ENCODE data around the gene UBQLN3.

The UBQLN3 gene

DNA sequence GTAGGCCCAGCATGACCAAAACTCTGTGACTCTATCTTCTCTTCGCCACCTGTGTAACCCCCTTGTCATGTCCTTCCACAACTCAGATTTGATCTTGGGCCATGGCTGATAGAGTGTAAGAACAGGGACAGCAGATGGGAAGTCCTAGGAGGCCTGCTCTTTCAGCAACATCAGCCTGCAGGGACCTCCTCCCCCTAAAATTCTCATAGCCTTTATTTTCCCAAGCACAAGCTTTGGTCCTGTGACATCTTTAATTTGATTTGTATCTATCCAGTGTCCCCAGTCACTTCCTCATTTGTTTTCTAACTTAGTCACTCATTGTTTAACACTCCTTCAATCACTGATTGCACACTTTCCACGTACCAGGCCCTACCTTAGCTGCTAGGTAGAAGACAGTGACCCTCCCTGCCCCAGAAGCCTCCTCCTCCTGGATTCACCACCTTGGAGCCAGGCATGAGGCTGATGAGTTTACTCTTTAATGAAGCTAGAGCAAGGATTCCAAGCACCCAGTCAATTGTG, 5.3 kb downstream of the UBQLN3 start:
- no peak for DNase-seq

DNA sequence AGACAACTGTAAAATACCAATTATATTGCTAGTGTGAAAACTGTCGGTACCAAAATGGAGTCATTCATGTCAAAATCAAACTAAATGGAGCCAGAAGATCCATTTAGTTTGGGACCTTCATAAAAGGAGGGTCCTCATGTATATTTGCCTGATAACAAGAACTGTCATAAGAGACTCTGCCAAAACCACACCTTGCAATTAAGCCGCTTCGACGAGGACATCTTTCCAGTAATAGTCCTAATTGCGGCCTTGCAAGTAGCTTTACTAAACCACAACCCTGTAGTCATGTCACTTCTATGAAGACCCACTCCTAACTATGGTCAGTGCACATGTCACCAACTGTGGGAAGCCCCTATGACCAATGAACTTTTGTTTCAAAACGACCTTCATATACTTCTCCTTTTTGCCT, 9.4 kb downstream of the UBQLN3 start:
- DNase-seq, result no peak

DNA sequence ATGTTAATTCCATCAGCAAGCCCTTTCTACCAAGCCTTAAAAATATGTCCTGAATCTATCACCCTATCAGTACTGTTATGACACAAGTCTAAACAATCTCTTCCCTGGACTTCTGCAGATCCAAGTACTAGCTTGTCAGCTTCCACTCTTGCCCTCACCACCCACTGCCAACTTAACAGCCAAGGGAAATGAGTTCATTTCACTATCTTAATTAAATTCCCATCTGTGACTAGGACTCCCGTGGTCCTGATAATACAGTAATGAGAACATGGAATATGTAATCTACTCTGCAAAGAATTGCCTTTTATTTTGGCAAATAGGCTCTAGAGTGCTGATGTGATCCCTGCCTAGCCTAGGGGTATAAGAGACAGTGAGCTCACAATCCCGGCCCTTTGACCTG, 10.1 kb downstream of the UBQLN3 start:
- DNase-seq, result no peak

DNA sequence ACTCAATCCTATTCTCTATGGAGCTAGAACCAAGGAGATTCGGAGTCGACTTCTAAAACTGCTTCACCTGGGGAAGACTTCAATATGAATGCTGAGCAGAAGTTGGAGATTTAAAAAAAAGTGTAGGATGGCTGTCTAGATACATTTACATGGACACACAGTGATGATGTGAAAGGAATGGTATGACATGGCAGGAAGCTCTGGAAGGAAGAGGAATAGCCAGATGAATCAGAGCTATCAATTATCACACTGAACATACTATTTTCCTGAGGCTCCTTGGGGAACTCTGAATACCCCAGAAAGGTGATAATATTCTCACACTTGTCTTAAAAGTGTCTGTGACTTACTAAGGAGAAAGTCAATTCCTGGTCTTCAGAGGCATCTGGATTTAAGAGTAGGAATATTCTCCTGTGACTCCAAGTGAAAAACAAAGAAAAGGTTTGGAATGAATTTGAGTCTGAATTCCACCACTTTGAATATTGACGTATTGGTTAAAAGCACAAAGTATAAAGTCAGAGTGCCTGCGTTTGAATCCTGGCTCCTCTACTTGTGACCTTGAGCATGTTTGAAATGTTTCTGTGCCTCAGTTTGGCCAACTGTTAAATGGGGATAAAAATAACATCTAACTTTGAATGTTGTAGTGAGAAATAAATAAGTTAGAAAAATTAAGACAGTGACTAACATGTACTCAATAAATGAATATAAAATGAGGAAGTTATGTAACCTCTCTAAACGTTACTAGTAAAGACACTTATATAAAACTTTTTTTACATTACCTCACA, 20.0 kb downstream of the UBQLN3 start:
- DNase-seq, result no peak

DNA sequence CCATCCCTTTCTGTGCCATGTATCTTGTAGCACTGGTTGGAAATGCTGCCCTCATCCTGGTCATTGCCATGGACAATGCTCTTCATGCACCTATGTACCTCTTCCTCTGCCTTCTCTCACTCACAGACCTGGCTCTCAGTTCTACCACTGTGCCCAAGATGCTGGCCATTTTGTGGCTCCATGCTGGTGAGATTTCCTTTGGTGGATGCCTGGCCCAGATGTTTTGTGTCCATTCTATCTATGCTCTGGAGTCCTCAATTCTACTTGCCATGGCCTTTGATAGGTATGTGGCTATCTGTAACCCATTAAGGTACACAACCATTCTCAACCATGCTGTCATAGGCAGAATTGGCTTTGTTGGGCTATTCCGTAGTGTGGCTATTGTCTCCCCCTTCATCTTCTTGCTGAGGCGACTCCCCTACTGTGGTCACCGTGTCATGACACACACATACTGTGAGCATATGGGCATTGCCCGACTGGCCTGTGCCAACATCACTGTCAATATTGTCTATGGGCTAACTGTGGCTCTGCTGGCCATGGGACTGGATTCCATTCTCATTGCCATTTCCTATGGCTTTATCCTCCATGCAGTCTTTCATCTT, 20.9 kb downstream of the UBQLN3 start:
- no peak for DNase-seq

DNA sequence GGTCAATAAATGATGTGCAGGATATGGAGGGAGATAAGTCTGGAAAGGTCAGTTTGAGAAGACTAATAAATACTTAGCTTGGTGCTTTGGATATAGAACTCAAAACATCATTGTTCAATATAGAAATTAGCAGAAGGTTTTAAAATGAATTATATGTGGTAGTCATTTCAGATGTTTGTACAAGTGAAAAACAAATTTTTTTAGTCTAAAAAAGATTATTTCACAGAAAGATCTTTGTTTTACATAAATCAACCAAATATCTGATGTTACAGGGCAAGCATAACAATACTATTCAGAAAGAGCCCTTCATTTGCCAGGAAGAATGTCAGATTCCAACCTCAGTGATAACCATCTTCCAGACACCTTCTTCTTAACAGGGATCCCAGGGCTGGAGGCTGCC, 21.4 kb downstream of the UBQLN3 start, which contains the start of gene OR52D1:
OR52D1 (plus strand) TSS at position 301 of the 400 bp plus-strand sequence; CDS start at position 323, 22 bp downstream.
- no peak for DNase-seq

DNA sequence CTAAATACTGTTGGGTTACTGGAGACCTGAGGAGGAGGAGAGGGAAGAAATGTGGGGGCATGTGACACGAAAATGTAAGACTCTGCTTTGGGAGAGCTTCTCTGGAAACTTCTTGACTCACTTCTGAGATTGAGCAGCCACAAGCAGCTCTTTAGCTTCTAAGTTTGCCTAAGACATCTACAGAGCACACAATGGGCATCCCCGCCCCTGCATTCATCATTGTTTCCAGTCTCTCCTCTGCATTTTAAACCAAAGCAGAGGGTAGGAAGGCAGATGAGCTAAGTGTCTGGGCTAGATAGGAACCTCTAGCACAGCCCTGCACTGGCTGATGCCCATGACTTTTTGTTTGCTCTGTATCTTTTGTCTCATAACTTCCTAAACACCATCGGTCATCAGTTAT, 23.3 kb downstream of the UBQLN3 start:
- DNase-seq, result no peak

DNA sequence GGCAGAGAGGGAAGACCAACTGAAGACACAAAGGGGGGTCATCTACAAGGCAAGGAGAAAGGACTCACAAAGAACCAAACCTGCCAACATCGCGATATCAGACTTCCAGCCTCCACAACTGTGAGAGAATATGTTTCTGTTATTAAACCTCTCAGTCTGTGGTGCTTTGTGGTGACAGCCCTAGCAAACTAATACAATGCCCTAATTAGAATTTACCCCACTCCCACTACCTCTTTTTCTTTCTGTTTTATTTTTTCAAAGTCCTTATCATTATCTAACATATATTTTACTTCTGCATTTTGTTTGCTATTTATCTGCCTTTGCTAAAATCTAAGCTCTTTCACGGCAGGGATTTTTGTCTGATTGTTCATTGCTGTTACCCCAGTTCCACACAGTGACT, 23.8 kb downstream of the UBQLN3 start:
- no peak for DNase-seq

DNA sequence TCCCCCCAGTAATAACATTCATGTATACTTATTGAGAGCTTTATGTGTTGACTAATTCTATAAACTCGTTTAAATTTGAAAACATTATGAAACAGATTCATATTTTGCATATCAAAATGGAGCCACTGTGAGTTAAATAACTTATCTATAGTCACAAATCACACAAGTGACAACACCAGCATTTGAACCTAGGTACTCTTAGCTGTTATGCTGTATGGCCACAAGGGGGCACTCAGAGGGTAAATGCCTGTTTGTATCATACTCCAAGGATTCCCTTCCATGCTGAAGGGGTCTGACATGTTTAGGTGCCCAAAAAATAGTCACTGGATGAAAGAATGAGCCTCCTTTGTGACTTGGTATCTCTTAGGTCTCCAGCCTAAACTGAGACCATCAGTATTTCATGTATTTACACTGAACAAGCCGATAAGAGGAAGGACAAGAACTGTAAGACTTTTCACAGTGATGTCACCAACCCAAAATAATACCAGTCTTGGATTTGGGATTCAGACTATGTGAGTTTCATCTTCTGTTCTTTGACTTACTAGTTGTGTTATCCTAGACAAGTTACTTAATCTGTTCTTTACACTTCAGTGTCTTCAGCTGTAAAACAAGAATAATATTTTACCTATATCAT, 33.5 kb downstream of the UBQLN3 start:
- DNase-seq, result no peak

DNA sequence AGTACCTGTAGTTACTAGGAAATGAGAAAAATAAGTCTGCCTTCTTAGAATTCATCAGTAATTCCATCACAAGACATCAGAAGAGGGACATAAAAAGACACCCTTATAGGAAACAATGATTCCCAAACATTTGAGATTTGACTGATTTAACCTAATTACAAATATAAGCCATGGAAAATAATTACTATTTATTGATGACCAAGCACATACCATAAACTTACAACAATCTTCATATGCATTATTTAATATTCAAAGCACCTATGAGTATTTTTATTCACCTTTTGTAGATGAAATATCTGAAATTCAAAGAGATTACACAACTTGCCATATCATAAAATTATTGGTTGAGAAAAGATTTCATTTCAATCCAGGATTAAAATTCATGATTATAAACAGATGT, 35.8 kb downstream of the UBQLN3 start:
- no peak for DNase-seq

DNA sequence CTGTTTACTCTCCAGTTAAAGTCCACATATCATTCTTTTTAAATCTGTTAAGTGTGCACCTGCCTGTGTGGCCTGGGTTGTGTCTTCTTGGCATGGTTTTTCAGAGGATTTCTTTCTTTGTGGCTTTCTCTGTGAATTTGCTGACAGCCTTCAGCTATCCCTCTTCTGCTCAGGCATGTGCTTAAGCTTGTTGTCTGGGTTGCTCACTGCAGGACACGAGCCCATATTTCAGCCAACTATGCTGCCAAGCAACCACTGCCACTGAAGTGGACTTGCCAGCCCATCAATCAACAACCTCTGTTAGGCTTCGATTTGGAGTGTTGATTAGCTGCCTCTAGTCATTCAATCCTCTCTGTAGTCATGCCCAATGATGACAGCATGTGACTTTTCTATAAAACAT, 42.2 kb downstream of the UBQLN3 start:
- DNase-seq, result no peak

DNA sequence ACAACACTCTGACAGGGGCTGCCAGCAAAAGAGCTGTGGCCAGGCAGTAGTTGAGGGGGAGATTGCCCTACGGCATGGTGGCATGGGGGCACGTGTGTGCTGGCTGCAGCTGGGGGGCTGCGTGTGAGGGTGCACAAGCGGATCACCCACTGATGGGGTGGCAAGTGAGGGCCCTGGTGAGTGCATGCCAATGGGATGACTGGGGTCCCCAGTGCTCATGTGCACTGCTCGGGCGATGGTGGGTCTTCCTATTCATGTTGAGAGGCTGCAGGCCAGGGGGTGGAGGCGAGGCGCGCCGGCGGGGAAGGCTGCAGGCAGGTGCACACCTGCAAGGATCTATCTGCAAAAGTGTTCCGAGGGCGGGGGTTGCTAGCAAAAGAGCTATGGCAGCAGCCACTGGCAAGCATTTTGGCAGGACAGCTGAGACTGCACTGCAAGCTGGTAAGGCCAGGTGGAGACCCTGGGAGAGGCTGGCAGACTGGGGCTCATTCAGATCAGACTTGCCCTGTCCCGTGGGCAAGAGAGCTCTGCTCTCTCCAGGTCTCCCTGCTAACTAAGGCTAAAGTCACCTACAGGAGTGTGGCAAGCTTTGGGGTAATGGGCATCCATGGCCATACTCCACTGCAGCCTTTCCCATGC, 48.7 kb downstream of the UBQLN3 start:
- DNase-seq, result no peak

All from DMS79 treated with DMSO at 0.1 percent for 48 hours (cell line).